Inferior parietal cortex (tissue), 1 donor: Measurements from ENCODE around the gene FBXL4.

ENCODE experiments used
- DNase-seq: peaks from one replicate; pipeline ENCODE4 v3.0.0-alpha.2; 2016; ENCODE audit errors: extremely low spot score

The FBXL4 gene

GRCh38 chr6:98824902-98825599 lies 122.7 kb downstream of the FBXL4 start:
- DNase-seq = no peak

- DNase-seq = peak; percentile 43
Observed at GRCh38 chr6:98824162-98824901, 123.4 kb downstream of the FBXL4 start.

- DNase-seq = peak; percentile 39
Observed at GRCh38 chr6:98823428-98824161, 124.2 kb downstream of the FBXL4 start.

GRCh38 chr6:98821756-98822405 lies 125.9 kb downstream of the FBXL4 start:
- no peak for DNase-seq
